ENCODE measurements around the gene PBOV1.

The PBOV1 gene

DNA sequence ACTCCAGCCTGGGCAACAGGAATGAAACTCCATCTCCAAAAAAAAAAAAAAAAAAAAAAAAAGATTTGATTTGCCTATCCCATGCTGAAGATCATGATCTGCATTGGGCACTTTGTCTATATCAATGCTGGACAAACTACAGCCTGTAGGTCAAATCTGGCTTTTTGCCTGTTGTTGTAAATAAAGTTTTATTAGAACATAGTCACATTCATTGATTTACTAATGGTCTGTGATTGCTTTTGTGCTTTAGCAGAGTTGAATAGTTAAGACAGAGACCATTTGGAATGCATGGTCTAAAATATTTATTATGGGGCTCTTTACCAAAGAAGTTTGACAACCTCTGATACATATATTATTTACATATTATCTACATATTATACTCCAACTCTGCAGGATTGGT, 14.0 kb downstream of the PBOV1 start:
- no peak for DNase-seq

DNA sequence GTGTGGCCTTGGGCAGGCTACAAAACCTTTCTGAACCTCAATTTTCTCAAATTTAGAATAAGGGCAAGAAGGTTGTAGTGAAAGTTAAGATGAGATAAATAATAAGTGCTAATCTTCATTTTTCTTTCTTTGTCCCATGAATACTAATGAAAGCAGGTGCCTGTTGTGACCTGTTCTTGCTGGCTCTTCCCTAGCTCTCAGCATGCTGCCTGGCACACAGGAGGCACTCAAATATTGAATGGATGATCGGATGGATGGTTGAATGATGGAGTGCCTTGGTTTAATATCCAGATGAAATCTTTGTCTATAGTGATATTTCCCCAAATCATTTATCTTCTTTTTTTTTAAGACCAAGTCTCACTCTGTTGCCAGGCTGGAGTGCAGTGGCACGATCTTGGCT, 15.0 kb downstream of the PBOV1 start:
- DNase-seq: no peak

DNA sequence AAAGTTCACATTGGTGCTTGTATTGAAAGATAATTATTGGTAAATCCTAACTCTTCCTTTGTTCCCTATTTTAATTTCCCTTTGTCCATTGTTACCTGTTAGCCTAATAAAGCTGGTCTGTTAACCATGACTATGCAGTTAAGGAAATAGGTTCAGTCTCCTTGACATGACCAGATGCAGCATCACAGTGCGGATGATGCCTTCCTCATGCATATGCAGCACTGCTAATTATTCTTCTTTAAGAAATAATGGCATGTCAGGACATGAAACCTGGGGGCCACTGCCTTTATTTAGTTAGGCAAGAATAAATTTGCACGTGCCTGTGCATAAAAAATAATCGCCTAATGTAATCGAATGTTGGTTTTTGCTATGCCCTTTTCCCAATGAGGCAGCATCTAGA, 16.5 kb downstream of the PBOV1 start:
- DNase-seq: no peak

DNA sequence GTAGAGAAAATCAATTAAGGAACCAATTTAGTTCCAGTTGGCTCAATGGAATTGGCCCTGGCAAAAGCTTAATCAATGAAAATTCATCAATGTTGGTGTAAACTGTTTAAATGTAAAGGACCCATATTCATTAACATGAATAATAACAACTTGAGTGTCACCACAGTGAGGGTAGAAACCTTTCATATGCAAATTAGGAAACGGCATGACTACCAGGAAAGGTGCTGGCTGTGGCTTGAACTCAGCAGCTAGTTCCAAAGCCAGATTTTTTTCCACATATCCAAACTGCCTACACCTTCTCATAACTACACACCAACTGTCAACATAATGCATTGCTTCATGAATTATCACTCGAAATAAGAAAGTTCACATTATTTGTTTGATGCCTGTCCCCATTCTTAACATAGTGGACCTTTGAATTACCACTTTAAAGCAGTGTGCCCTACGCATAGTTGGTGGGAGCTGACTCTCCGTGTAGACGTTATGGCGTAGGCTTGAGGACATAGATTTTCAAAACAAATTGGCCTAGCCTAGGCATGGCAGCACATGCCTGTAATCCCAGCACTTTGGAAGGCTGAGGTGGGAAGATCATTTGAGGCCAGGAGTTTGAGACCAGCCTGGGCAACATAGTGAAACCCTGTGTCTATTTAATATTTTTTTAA, 19.7 kb downstream of the PBOV1 start:
- no peak for DNase-seq

DNA sequence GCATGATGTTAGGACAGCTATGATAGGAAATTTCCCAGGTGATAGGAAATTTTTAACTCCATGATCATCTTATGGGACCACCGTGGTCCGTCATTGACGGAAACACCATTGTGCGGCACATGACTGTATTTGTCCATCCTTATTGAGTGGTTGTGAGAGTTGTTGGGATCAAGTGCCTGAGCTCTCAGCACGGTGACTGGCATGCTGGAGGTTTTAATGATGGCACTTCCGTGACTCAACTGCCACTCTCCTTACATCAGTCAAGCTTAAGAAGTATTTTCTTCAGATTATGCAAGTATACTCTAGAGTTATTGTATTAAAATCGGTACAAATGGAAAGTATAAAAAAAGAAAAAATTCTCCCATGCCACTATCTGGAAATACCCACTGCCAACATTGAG, 20.7 kb downstream of the PBOV1 start:
- no peak for DNase-seq

DNA sequence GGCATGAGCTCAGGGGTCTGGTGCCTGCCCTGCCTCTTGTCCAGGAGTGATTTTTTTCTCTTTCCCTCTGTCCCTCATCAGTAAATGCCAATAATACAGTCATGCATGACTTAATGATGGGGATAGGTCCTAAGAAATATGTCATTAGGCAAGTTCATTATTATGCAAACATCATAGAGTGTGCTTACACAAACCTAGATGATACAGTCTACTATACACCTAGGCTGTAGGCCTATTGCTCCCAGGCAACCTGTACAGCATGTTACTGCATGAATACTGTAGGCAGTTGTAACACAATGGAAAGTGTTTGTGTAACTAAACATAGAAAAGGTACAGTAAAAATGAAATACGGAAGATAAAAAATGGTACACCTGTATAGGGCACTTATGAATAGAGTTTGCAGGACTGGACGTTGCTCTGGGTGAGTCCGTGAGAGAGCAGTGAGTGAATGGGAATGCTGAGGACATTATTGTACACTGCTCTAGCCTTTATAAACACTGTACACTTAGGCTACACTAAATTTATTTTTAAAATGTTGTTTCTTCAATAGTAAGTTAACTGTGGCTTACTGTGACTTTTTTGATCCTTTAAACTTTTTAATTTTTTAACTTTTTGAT, 22.1 kb downstream of the PBOV1 start:
- DNase-seq: no peak

DNA sequence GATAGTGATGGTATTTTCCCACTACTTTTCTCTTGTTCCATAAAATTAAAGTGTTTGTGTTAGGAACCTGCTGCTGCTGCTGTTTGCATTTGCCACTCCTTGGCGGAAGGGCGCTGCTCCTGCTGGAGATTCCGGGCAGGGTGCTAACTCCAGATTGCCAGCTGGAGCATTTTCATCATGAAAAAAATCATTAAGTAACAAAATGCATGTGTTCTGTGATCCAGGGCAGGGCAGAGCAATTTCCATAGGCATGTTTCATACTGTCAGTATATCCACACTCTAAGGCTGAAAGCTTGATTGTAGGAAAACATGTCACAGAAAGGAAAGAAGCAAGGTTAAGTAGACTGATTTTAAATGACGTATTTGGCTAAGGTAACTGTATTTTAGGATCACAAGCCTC, 24.0 kb downstream of the PBOV1 start:
- no peak for DNase-seq

DNA sequence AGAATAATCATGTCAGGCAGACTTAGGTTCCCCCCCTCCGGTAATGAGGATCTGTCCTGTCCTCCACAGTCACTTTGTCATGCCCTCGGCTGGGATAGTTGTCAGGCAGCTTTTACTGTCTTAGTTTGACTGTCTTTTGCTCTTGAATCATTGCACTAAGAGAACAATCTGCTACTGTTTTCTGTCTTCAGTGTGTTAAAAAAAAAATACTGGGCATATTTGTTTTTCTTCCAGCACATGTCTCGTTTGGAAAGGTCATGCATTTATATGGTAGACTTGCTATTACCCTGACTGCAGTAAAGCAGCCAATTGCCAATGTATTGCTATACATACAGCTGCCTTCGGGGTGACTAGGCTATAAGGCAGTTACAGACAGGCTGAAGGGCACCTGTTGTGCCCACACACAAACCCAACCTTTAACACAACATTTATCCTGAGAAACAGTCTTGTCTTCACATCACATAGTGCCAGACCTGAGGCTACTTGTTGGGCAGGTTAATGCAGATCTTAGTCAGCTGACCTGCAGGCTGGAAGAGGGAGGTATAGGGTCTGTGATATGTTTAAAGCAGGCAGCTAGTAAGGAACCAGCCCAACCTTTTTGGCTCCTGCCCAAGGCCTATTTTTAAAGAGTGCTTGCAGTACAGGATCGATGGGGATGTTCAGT, 29.9 kb downstream of the PBOV1 start:
- no peak for DNase-seq

DNA sequence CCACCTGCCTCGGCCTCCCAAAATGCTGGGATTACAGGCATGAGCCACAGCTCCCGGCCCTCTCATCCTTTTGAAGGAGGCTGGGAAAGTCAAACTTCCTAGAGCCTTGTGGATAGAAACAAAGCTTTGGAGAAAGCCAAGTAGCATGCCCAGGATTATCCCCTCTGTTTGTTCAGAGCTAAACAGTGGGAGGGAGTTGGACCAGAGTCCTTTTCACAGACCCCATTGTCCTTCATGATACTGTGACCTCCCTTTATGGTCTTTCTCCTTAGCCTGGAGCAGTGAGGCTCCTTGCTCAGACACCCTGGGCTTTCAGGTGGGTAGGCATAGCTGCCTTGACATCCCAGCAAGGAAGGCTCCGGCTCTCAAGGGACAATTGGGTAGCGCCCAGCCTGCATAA, 31.1 kb downstream of the PBOV1 start:
- no peak for DNase-seq

DNA sequence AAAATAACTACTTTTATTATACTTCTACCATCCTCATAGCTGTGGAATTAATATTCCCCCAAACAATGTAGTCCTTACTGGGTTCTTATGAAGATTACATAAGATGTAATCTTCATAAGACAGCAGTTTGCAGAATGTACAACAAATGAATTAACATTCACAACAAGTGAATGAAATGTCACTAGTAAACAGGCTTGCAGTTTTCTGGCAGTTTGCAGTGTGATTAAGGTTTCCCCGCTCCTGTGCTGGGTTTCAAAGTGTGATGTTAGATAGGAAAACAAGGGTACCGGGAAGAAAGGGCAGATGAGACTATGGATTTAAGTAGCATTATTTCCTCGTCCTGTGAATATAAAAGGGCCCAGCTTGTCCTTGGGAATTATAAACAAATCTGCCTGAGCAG, 34.1 kb downstream of the PBOV1 start:
- DNase-seq: no peak

DNA sequence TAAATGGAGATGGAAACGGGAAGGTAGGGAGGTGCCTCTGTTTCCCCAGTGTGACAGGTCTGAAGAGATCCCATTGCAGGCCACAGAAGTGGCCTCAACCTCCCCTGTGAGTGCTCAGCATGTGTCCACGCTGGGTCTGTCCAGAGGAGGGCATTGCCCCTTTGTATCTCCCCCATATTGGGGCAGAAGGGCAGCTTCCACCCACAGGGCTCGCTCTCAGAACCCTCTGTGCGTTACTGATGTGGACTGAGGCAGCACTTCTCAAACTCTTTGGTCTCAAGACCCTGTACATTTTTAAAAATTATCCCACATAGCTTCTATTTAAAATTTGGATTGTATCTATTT, 34.5 kb downstream of the PBOV1 start:
- no peak for DNase-seq

DNA sequence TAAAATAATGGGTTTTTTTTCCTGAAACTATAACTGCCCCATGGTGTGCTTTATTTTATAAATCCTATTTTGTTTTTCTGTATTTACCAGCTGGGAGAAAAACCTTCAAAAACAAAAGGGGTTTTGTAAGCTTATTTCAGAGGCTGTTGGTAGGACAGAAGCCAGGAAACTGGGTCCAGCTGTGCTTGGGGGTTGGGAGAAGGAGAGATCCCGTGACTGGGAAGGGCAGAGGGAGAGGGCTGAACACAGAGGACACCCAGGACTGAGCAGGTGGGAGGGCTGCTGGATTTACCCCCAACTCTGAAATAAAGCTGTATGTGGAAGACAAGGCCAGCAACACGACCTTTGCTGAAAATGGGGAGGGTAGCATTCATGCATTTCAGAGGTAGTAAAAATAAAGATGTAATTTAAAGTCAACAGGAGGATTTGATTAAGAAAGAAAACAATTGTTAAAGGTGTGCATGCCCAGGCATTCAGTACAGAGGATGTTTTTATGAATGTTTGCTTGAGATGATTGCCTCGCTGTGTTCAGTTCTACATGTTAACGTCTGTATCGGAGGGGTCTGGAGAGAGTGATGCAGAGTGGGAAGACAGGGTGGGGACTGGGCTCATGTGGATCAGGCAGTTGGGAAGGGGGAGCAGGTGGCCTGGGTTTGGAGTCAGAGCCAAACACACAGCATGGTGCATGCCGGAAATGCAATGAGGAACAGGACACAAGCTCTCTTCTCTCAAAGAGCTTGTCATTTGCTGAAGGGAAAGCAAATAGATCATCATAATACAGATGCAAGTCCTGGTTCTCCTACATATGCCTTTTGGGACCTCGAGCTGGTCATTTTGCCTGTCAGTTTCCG, 35.1 kb downstream of the PBOV1 start:
- no peak for DNase-seq

DNA sequence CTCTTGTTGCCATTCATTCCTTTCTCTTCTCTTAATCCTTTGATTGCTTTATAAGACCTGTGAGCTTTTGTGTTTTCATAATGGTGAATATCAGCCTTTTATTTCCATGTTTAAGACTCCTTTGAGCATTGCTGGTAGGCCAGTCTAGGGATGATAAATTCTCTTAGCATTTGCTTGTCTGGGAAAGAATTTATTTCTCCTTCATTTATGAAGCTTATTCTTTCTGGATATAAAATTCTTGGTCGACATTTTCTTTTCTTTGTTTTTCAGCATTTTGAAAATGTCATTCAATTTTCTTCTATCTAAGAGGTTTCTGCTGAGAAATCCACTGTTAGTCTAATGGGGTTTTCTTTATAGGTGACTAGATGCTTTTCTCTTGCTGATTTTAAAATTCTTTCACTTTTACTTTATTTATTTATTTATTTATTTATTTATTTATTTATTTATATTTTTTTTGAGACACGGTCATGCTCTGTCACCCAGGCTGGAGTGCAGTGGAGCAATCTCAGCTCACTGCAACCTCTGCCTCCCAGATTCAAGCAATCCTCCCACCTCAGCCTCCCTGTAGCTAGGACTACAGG, 41.5 kb downstream of the PBOV1 start:
- no peak for DNase-seq

DNA sequence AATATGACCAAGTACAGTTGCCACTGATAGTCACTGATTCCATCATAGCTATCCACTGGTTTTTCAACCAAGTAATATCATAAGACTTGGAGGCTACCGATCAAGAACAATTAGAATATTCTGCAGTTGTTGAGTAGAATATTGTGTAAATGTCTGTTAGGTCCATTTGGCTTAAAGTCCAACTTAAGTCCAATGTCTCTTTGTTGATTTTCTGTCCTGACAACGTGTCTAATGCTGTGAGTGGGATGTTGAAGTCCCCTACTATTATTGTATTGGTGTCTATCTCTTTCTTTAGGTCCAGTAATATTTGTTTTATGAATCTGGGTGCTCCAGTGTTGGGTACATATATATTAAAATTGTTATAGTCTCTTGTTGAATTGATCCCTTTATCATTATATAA, 42.7 kb downstream of the PBOV1 start:
- DNase-seq: no peak
